ENCODE data around the gene ATP2A3. TPM values are rescaled to one million over a fixed set of nuclear protein-coding genes. Genes with fewer than 3 reads are reported as not detected.

Gene ATP2A3
- polyA plus RNA-seq (2013, experiment 1 of 2), result 9.1 TPM
- 4.9 TPM for polyA plus RNA-seq (2013, experiment 2 of 2)

- Histone ChIP-seq H3K36me3 (ENCODE audit: control insufficient read depth, insufficient read depth, low read length) (no peaks in the 10 kb centered on the region), H3K27ac (ENCODE audit: low read depth, low read length, severe bottlenecking) (no peak within 1 kb of the TSS), H3K4me3 (ENCODE audit: extremely low read depth, insufficient read depth, low read length, poor library complexity, severe bottlenecking) (peak within 1 kb of the TSS; percentile 32), H3K9me3 (ENCODE audit: control insufficient read depth, low read length) (no peaks in the 10 kb centered on the region), H3K4me1 (ENCODE audit: control insufficient read depth, insufficient read depth, low read length, poor library complexity, severe bottlenecking) (peaks cover 11% of the 10 kb centered on the region)
- WGBS, 2 experiments (ENCODE audit: insufficient coverage in 2 of 2), result 1 to 3% methylated on average over 64 to 72 of the region's 92 CpGs
Observed at GRCh38 chr17:3964203-3965117, at the start of gene ATP2A3. ATP2A3 (minus strand) TSS chr17:3964437; CDS start chr17:3964291, 146 bp downstream.

GRCh38 chr17:4010754-4011153, 46.5 kb upstream of the ATP2A3 start:
- Histone ChIP-seq H3K4me3 (ENCODE audit: extremely low read depth, insufficient read depth, low read length, poor library complexity, severe bottlenecking) (no peak overlapping the region), H3K27ac (ENCODE audit: low read depth, low read length, severe bottlenecking) (no peak overlapping the region), H3K36me3 (ENCODE audit: control insufficient read depth, insufficient read depth, low read length) (peaks cover 85% of the 10 kb centered on the region), H3K9me3 (ENCODE audit: control insufficient read depth, low read length) (no peaks in the 10 kb centered on the region), H3K4me1 (ENCODE audit: control insufficient read depth, insufficient read depth, low read length, poor library complexity, severe bottlenecking) (peaks cover 14% of the 10 kb centered on the region)
- WGBS, 2 experiments (ENCODE audit: insufficient coverage in 2 of 2), result 90% methylated on average over 1 of the region's 2 CpGs; no CpG with 5 or more reads in 1 of the 2 experiments

- Histone ChIP-seq H3K4me3 (ENCODE audit: extremely low read depth, insufficient read depth, low read length, poor library complexity, severe bottlenecking) (no peak overlapping the region), H3K9me3 (ENCODE audit: control insufficient read depth, low read length) (no peaks in the 10 kb centered on the region), H3K4me1 (ENCODE audit: control insufficient read depth, insufficient read depth, low read length, poor library complexity, severe bottlenecking) (peaks cover 14% of the 10 kb centered on the region), H3K27ac (ENCODE audit: low read depth, low read length, severe bottlenecking) (no peak overlapping the region), H3K36me3 (ENCODE audit: control insufficient read depth, insufficient read depth, low read length) (peaks cover 77% of the 10 kb centered on the region)
- 98 to 99% methylated on average over 13 to 17 of the region's 17 CpGs for WGBS, 2 experiments (ENCODE audit: insufficient coverage in 2 of 2)
Observed at GRCh38 chr17:4009186-4009785, 45.0 kb upstream of the ATP2A3 start.

GRCh38 chr17:4008441-4009185, 44.4 kb upstream of the ATP2A3 start:
- WGBS, 2 experiments (ENCODE audit: insufficient coverage in 2 of 2), result 93 to 97% methylated on average over 15 to 19 of the region's 26 CpGs
- peaks cover 17% of the 10 kb centered on the region for H3K4me1 ChIP-seq (ENCODE audit: control insufficient read depth, insufficient read depth, low read length, poor library complexity, severe bottlenecking)
- H3K36me3 ChIP-seq (ENCODE audit: control insufficient read depth, insufficient read depth, low read length), result peaks cover 70% of the 10 kb centered on the region
- no peak overlapping the region for H3K27ac ChIP-seq (ENCODE audit: low read depth, low read length, severe bottlenecking)
- H3K4me3 ChIP-seq (ENCODE audit: extremely low read depth, insufficient read depth, low read length, poor library complexity, severe bottlenecking), result no peak overlapping the region
- no peaks in the 10 kb centered on the region for H3K9me3 ChIP-seq (ENCODE audit: control insufficient read depth, low read length)

- Histone ChIP-seq H3K27ac (ENCODE audit: low read depth, low read length, severe bottlenecking) (no peak overlapping the region), H3K9me3 (ENCODE audit: control insufficient read depth, low read length) (no peaks in the 10 kb centered on the region), H3K36me3 (ENCODE audit: control insufficient read depth, insufficient read depth, low read length) (peaks cover 64% of the 10 kb centered on the region), H3K4me3 (ENCODE audit: extremely low read depth, insufficient read depth, low read length, poor library complexity, severe bottlenecking) (no peak overlapping the region), H3K4me1 (ENCODE audit: control insufficient read depth, insufficient read depth, low read length, poor library complexity, severe bottlenecking) (peaks cover 17% of the 10 kb centered on the region)
- 83% methylated on average over 2 to 3 of the region's 6 CpGs for WGBS, 2 experiments (ENCODE audit: insufficient coverage in 2 of 2)
Observed at GRCh38 chr17:4008082-4008435, 43.8 kb upstream of the ATP2A3 start.

- peaks cover 61% of the 10 kb centered on the region for H3K36me3 ChIP-seq (ENCODE audit: control insufficient read depth, insufficient read depth, low read length)
- H3K9me3 ChIP-seq (ENCODE audit: control insufficient read depth, low read length), result no peaks in the 10 kb centered on the region
- peaks cover 18% of the 10 kb centered on the region for H3K4me1 ChIP-seq (ENCODE audit: control insufficient read depth, insufficient read depth, low read length, poor library complexity, severe bottlenecking)
- H3K4me3 ChIP-seq (ENCODE audit: extremely low read depth, insufficient read depth, low read length, poor library complexity, severe bottlenecking), result no peak overlapping the region
- peak overlapping the region; percentile 45 for H3K27ac ChIP-seq (ENCODE audit: low read depth, low read length, severe bottlenecking)
- WGBS, 2 experiments (ENCODE audit: insufficient coverage in 2 of 2), result 95 to 96% methylated on average over 24 to 27 of the region's 27 CpGs
Observed at GRCh38 chr17:4007346-4008081, 43.3 kb upstream of the ATP2A3 start.

GRCh38 chr17:4006745-4007211, 42.5 kb upstream of the ATP2A3 start:
- Histone ChIP-seq H3K36me3 (ENCODE audit: control insufficient read depth, insufficient read depth, low read length) (peaks cover 54% of the 10 kb centered on the region), H3K9me3 (ENCODE audit: control insufficient read depth, low read length) (no peaks in the 10 kb centered on the region), H3K4me1 (ENCODE audit: control insufficient read depth, insufficient read depth, low read length, poor library complexity, severe bottlenecking) (peaks cover 22% of the 10 kb centered on the region), H3K27ac (ENCODE audit: low read depth, low read length, severe bottlenecking) (peak overlapping the region; percentile 45), H3K4me3 (ENCODE audit: extremely low read depth, insufficient read depth, low read length, poor library complexity, severe bottlenecking) (no peak overlapping the region)
- 74 to 85% methylated on average over 3 to 5 of the region's 8 CpGs for WGBS, 2 experiments (ENCODE audit: insufficient coverage in 2 of 2)

GRCh38 chr17:4006165-4006589, 41.9 kb upstream of the ATP2A3 start:
- Histone ChIP-seq H3K27ac (ENCODE audit: low read depth, low read length, severe bottlenecking) (peak overlapping the region; percentile 45), H3K4me1 (ENCODE audit: control insufficient read depth, insufficient read depth, low read length, poor library complexity, severe bottlenecking) (peaks cover 22% of the 10 kb centered on the region), H3K4me3 (ENCODE audit: extremely low read depth, insufficient read depth, low read length, poor library complexity, severe bottlenecking) (no peak overlapping the region), H3K36me3 (ENCODE audit: control insufficient read depth, insufficient read depth, low read length) (peaks cover 49% of the 10 kb centered on the region), H3K9me3 (ENCODE audit: control insufficient read depth, low read length) (no peaks in the 10 kb centered on the region)
- WGBS, 2 experiments (ENCODE audit: insufficient coverage in 2 of 2), result 94 to 95% methylated on average over 9 to 10 of the region's 12 CpGs

GRCh38 chr17:4005296-4006164, 41.3 kb upstream of the ATP2A3 start:
- Histone ChIP-seq H3K4me1 (ENCODE audit: control insufficient read depth, insufficient read depth, low read length, poor library complexity, severe bottlenecking) (peaks cover 22% of the 10 kb centered on the region), H3K36me3 (ENCODE audit: control insufficient read depth, insufficient read depth, low read length) (peaks cover 45% of the 10 kb centered on the region), H3K9me3 (ENCODE audit: control insufficient read depth, low read length) (no peaks in the 10 kb centered on the region), H3K4me3 (ENCODE audit: extremely low read depth, insufficient read depth, low read length, poor library complexity, severe bottlenecking) (no peak overlapping the region), H3K27ac (ENCODE audit: low read depth, low read length, severe bottlenecking) (no peak overlapping the region)
- 92 to 97% methylated on average over 19 to 21 of the region's 22 CpGs for WGBS, 2 experiments (ENCODE audit: insufficient coverage in 2 of 2)

All from mesodermal cell (in vitro differentiated cells).